ENCODE data around the gene HOXA10.

DNA sequence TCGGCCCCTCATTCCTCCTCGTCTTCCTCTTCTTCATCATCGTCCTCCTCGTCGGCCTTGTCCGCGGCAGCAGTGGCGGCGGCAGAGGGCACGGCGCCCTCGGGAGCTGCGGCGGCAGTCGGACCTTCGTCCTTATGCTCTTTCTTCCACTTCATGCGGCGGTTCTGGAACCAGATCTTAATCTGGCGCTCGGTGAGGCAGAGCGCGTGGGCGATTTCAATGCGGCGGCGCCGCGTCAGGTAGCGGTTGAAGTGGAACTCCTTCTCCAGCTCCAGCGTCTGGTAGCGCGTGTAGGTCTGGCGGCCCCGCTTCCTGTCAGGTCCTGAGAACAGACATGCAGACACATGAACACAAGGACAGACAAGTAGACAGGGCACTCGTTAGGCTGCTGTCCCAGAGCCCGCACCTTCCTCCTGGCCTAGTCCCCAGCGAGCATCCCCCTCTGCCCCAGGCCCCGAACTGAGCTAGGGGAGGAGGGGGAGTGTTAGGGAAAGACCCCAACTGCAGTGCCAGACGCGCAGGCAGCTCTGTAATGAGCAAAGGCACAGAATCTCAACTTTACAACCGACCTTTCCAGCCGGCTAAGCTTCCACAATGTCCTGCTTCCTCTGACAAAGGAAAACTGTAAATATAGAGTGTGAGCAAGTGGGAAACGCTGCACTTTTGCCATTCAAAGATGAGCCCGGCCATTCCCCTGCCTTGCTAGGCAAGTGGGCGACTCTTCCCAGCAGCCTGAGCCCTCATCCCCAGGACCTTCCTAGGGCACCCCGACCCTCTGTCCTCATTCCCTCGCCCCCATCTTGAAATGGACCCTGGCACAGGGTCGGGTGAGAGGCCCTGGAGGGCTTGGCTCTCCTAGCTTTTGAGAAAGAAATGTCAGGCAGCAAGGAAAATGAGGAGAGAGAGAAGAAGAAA lies 19.0 kb downstream of the HOXA10 start:
- TF ChIP-seq, protein P1, sequence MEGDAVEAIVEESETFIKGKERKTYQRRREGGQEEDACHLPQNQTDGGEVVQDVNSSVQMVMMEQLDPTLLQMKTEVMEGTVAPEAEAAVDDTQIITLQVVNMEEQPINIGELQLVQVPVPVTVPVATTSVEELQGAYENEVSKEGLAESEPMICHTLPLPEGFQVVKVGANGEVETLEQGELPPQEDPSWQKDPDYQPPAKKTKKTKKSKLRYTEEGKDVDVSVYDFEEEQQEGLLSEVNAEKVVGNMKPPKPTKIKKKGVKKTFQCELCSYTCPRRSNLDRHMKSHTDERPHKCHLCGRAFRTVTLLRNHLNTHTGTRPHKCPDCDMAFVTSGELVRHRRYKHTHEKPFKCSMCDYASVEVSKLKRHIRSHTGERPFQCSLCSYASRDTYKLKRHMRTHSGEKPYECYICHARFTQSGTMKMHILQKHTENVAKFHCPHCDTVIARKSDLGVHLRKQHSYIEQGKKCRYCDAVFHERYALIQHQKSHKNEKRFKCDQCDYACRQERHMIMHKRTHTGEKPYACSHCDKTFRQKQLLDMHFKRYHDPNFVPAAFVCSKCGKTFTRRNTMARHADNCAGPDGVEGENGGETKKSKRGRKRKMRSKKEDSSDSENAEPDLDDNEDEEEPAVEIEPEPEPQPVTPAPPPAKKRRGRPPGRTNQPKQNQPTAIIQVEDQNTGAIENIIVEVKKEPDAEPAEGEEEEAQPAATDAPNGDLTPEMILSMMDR (IDR thresholded peaks at IDR 0.05; ENCODE audit: low read length) = no peak
- TF ChIP-seq EZH2 (optimal IDR thresholded peaks at IDR 0.05; ENCODE audit: low read depth, low read length) (peak; percentile 90), EZH2phosphoT487 (IDR thresholded peaks at IDR 0.05; ENCODE audit: low read length) (no peak)

All from MM.1S (cell line).